ENCODE measurements around the gene DMWD.

DMWD gene

DNA sequence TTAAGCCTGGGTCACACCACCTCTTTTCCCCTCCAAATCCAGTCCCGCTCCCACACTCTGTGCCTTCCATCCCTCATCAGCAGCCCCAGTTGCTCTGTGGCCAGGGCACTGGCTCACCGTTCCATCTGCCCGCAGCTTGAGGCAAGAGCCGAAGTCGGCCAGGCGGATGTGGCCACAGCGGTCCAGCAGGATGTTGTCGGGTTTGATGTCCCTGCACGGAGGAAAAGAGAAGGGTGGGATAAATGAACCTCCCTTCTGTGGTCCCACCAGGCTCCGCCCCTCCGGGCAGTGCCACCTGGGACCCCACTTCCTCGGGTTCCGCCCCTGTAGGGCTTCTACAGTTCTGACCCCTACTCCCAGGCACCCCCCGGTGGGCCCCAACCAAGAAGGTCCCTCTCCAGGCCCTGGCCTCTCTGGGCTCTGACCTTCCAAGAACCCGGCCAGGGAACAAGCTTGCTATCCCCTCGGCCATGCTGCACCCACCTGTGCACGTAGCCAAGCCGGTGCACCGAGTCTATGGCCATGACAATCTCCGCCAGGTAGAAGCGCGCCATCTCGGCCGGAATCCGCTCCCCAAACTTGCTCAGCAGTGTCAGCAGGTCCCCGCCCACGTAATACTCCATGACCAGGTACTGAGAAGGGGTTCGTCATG lies 14.5 kb downstream of the DMWD start:
- no peak for DNase-seq (ENCODE audit: low spot score)
- in situ Hi-C loops (cut with MboI; ENCODE audit: low pct_unique_long_range_greater_than_20kb, low sequenced_read_pairs, unreplicated experiment), result no loop called here
- TF ChIP-seq CTCF (IDR thresholded peaks at IDR 0.05; ENCODE audit: extremely low read depth, insufficient read depth, missing control alignments), result no peak

DNA sequence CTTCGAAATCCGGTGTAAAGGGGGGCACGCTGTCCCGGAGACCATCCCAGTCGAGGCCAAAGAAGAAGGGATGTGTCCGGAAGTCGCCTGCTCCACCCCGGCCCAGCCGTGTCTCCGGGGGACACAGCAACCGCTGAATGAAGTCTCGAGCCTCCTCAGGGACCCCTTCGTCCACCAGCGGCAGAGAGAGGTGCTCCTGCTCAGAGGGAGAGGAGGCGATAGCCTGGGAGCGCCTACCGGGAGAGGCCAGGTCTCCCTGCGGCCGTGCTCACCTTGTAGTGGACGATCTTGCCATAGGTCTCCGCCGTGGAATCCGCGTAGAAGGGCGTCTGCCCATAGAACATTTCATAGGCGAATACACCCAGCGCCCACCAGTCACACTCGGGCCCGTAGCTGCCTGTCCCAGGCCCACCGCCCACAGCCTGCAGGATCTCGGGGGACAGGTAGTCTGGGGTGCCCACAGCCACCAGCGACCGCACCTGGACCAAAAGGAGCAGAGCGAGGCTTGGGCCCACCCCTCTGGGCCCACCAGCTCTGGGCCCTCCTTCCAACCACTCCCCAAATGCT lies 15.2 kb downstream of the DMWD start:
- TF ChIP-seq CTCF (IDR thresholded peaks at IDR 0.05; ENCODE audit: extremely low read depth, insufficient read depth, missing control alignments), result no peak
- no peak for DNase-seq (ENCODE audit: low spot score)
- in situ Hi-C loops (cut with MboI; ENCODE audit: low pct_unique_long_range_greater_than_20kb, low sequenced_read_pairs, unreplicated experiment), result no loop called here

GRCh38 chr19:45774765-45775164 lies 17.9 kb downstream of the DMWD start:
- no peak for TF ChIP-seq CTCF (IDR thresholded peaks at IDR 0.05; ENCODE audit: extremely low read depth, insufficient read depth, missing control alignments)
- in situ Hi-C loops (cut with MboI; ENCODE audit: low pct_unique_long_range_greater_than_20kb, low sequenced_read_pairs, unreplicated experiment), result no loop called here
- DNase-seq (ENCODE audit: low spot score), result no peak

DNA sequence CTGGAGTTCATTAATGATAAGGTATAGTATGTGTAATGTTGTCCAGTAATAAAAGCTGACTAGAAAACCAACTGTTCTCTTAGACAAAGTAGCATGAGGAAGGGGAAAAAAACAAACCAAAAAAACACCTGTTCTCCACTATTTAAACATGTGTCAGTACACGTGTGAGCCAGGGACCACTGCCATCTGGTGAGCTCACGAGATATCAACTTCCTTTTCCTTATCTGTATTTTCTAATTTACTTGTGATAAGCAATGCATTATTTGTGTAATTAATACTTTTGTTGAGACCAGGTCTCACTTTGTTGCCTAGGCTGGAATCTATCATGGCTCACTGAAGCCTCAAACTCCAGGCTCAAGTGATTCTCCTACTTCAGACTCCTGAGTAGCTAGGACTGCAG lies 19.3 kb downstream of the DMWD start:
- in situ Hi-C loops (cut with MboI; ENCODE audit: low pct_unique_long_range_greater_than_20kb, low sequenced_read_pairs, unreplicated experiment), result no loop called here
- TF ChIP-seq CTCF (IDR thresholded peaks at IDR 0.05; ENCODE audit: extremely low read depth, insufficient read depth, missing control alignments), result no peak

DNA sequence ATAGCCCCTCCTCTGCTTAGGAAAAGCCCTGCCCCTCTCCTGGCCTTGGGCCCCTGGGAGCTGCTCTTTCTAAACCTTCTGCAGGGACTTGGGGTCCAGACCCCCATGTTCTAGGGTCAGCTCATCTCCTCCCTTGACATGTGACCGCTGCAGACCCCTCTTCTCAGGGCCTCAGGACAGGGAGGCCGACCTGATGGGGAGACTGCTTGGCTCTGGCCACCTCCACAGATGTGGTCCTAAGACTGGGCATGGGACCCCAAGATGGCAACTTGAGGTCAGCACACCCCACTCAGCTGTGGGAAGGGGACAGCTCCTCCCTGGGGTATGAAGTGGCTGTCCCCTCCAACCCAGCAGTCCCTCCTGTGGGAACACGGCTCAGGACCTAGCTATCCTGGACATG lies 19.7 kb downstream of the DMWD start:
- no peak for TF ChIP-seq CTCF (IDR thresholded peaks at IDR 0.05; ENCODE audit: extremely low read depth, insufficient read depth, missing control alignments)
- no peak for DNase-seq (ENCODE audit: low spot score)
- in situ Hi-C loops (cut with MboI; ENCODE audit: low pct_unique_long_range_greater_than_20kb, low sequenced_read_pairs, unreplicated experiment), result no loop called here

More for the DNA sequence above, 19.3 kb downstream of the DMWD start:
- no peak for DNase-seq (ENCODE audit: low spot score)

GRCh38 chr19:45772130-45772840 lies 20.4 kb downstream of the DMWD start:
- in situ Hi-C loops (cut with MboI; ENCODE audit: low pct_unique_long_range_greater_than_20kb, low sequenced_read_pairs, unreplicated experiment), result no loop called here
- no peak for TF ChIP-seq CTCF (IDR thresholded peaks at IDR 0.05; ENCODE audit: extremely low read depth, insufficient read depth, missing control alignments)
- DNase-seq (ENCODE audit: low spot score), result no peak
